Brain microvascular endothelial cell (primary cell): ENCODE measurements around the gene NTN3.

ENCODE experiments used
- DNase-seq: peaks from one replicate; pipeline ENCODE4 v3.0.0-alpha.2; 2020
- H3K27ac ChIP-seq: fragments of 250-450 bp; sonication (Bioruptor Pico); 2 replicates; pipeline ENCODE4 v1.5.1; 2020; ENCODE audit warnings: mild to moderate bottlenecking, moderate library complexity
- H3K27me3 ChIP-seq: fragments of 250-450 bp; sonication (Bioruptor Pico); replicated peaks from 2 replicates; pipeline ENCODE4 v1.5.1; 2020; ENCODE audit warnings: mild to moderate bottlenecking
- H3K36me3 ChIP-seq: fragments of 250-450 bp; sonication (Bioruptor Pico); replicated peaks from 2 replicates; pipeline ENCODE4 v1.5.1; 2020; ENCODE audit warnings: mild to moderate bottlenecking
- H3K4me3 ChIP-seq: 2 replicates; pipeline ENCODE4 v1.5.1; 2011; ENCODE audit warnings: low read depth, mild to moderate bottlenecking, control low read depth, low read length, moderate library complexity
- CTCF ChIP-seq: IDR thresholded peaks from 2 replicates; pipeline ENCODE4 v1.5.1; 2011; ENCODE audit warnings: low read depth, mild to moderate bottlenecking, moderate library complexity, low read length, control low read depth, inconsistent platforms; ENCODE audit errors: missing control alignments
- in situ Hi-C: cut with HindIII; loops from 2 replicates; pipeline ENCODE4 v1.10.0; 2017; ENCODE audit warnings: low sequenced_read_pairs, low pct_ligation_motif_present

NTN3 gene

GRCh38 chr16:2500430-2500917, 29.4 kb downstream of the NTN3 start:
- peak; percentile 10 for TF ChIP-seq CTCF
- H3K36me3 ChIP-seq: peaks cover 14% of the 10 kb centered on the region
- no peak overlapping the region for H3K27ac ChIP-seq
- H3K4me3 ChIP-seq: no peak overlapping the region
- in situ Hi-C loops: no loop called here
- DNase-seq: no peak
- H3K27me3 ChIP-seq: no peaks in the 10 kb centered on the region

GRCh38 chr16:2500918-2501750, 30.0 kb downstream of the NTN3 start:
- Histone ChIP-seq H3K4me3 (peak overlapping the region; percentile 41), H3K27me3 (no peaks in the 10 kb centered on the region), H3K36me3 (peaks cover 14% of the 10 kb centered on the region), H3K27ac (no peak overlapping the region)
- peak; percentile 97 for TF ChIP-seq CTCF
- in situ Hi-C loops: no loop called here
- DNase-seq: peak; percentile 71

GRCh38 chr16:2501946-2502895, 31.1 kb downstream of the NTN3 start:
- Histone ChIP-seq H3K4me3 (no peak overlapping the region), H3K36me3 (peaks cover 6% of the 10 kb centered on the region), H3K27me3 (no peaks in the 10 kb centered on the region), H3K27ac (no peak overlapping the region)
- no peak for DNase-seq
- in situ Hi-C loops: no loop called here
- no peak for TF ChIP-seq CTCF

- in situ Hi-C loops: no loop called here
- H3K36me3 ChIP-seq: peaks cover 2% of the 10 kb centered on the region
- no peak overlapping the region for H3K27ac ChIP-seq
- no peak overlapping the region for H3K4me3 ChIP-seq
- no peaks in the 10 kb centered on the region for H3K27me3 ChIP-seq
- no peak for TF ChIP-seq CTCF
- DNase-seq: no peak
Measured at GRCh38 chr16:2505695-2506094, 34.6 kb downstream of the NTN3 start.

GRCh38 chr16:2507052-2507659, 36.1 kb downstream of the NTN3 start:
- no peak overlapping the region for H3K27ac ChIP-seq
- H3K36me3 ChIP-seq: no peaks in the 10 kb centered on the region

More at GRCh38 chr16:2507052-2507659, 36.1 kb downstream of the NTN3 start:
- no peak for TF ChIP-seq CTCF
- in situ Hi-C loops: no loop called here
- H3K27me3 ChIP-seq: no peaks in the 10 kb centered on the region
- H3K4me3 ChIP-seq: no peak overlapping the region
- no peak for DNase-seq
